Neutrophil (primary cell): ENCODE data around the gene HSFX3.
"Not testable (repeated sequence)": the region's sequence is repeated elsewhere in the genome, so short reads cannot be mapped to it uniquely, and the experiment has no call there.

Experiments
- H3K27ac ChIP-seq: fragments of 200-600 bp; sonication (generic); 2 replicates; pipeline ENCODE4 v1.5.1; 2016; ENCODE audit warnings: mild to moderate bottlenecking, moderate library complexity
- H3K27me3 ChIP-seq: fragments of 200-600 bp; sonication (generic); 2 replicates; pipeline ENCODE4 v1.6.0; 2016; ENCODE audit warnings: mild to moderate bottlenecking
- H3K36me3 ChIP-seq: fragments of 200-600 bp; sonication (generic); 2 replicates; pipeline ENCODE4 v1.5.1; 2017
- H3K4me1 ChIP-seq, 2 experiments: fragments of 200-600 bp in 1 of 2; sonication (generic) in 1 of 2; 1 replicate in 1 of 2; 2 replicates in 1 of 2; pipeline versions ENCODE4 v1.5.1 to v1.6.1; 2013 to 2016; ENCODE audit warnings: low read depth in 1 of 2, low read length in 1 of 2, mild to moderate bottlenecking in 1 of 2, moderate library complexity in 1 of 2; ENCODE audit not compliant: control insufficient read depth in 1 of 2, insufficient read depth in 1 of 2
- H3K4me3 ChIP-seq, 2 experiments: fragments of 200-600 bp in 1 of 2; sonication (generic) in 1 of 2; 1 replicate in 1 of 2; 2 replicates in 1 of 2; pipeline ENCODE4 v1.5.1; 2013 to 2016; ENCODE audit warnings: low read depth in 1 of 2, low read length in 1 of 2, mild to moderate bottlenecking in 1 of 2, moderate library complexity in 1 of 2
- H3K9me3 ChIP-seq: fragments of 200-600 bp; sonication (generic); 2 replicates; pipeline ENCODE4 v1.5.1; 2016
- CTCF ChIP-seq: fragments of 200-600 bp; sonication (generic); IDR thresholded peaks from 2 replicates; pipeline ENCODE4 v1.5.1; 2016; ENCODE audit warnings: antibody characterized with exemption

Gene HSFX3

GRCh38 chrX:149505671-149506070 is 44.1 kb downstream of the HSFX3 start:
- H3K36me3 ChIP-seq: peaks cover 24% of the 10 kb centered on the region
- no peaks in the 10 kb centered on the region for H3K9me3 ChIP-seq
- no peaks in the 10 kb centered on the region for H3K27me3 ChIP-seq
- peak overlapping the region; percentile 72 to 83 for H3K4me3 ChIP-seq
- H3K4me1 ChIP-seq: peaks cover 12 to 24% of the 10 kb centered on the region in 2 experiments
- peak overlapping the region; percentile 96 for H3K27ac ChIP-seq
- no peak for TF ChIP-seq CTCF

- Histone ChIP-seq H3K27me3 (no peaks in the 10 kb centered on the region), H3K4me1 (peaks cover 12 to 24% of the 10 kb centered on the region in 2 experiments)
- TF ChIP-seq CTCF: peak; percentile 25
Observed at GRCh38 chrX:149504915-149505651, 44.6 kb downstream of the HSFX3 start, which contains the start of gene IDS. Gene IDS, minus strand, starts transcription at chrX:149505306. Its CDS starts 169 bp downstream, at chrX:149505137.

GRCh38 chrX:149504226-149504914 is 45.4 kb downstream of the HSFX3 start:
- peak; percentile 66 for TF ChIP-seq CTCF
- H3K9me3 ChIP-seq: no peaks in the 10 kb centered on the region
- H3K27ac ChIP-seq: peak overlapping the region; percentile 96
- peaks cover 37% of the 10 kb centered on the region for H3K36me3 ChIP-seq
- peak overlapping the region; percentile 72 to 83 for H3K4me3 ChIP-seq
- no peaks in the 10 kb centered on the region for H3K27me3 ChIP-seq
- H3K4me1 ChIP-seq: peaks cover 12 to 24% of the 10 kb centered on the region in 2 experiments

More at GRCh38 chrX:149504915-149505651, 44.6 kb downstream of the HSFX3 start, which contains the start of gene IDS:
- Histone ChIP-seq H3K9me3 (no peaks in the 10 kb centered on the region), H3K4me3 (peak within 1 kb of the TSS; percentile 72 to 83), H3K36me3 (peaks cover 29% of the 10 kb centered on the region), H3K27ac (peak within 1 kb of the TSS; percentile 96)

GRCh38 chrX:149503446-149503845 is 46.3 kb downstream of the HSFX3 start:
- Histone ChIP-seq H3K27ac (peak overlapping the region; percentile 96), H3K4me3 (peak overlapping the region; percentile 72 to 83)

GRCh38 chrX:149502923-149503322 is 46.8 kb downstream of the HSFX3 start:
- not testable (repeated sequence) for H3K9me3 ChIP-seq, H3K27me3 ChIP-seq
- Histone ChIP-seq H3K4me1 (peaks cover 12 to 24% of the 10 kb centered on the region in 2 experiments), H3K4me3 (peak overlapping the region; percentile 12 to 35), H3K36me3 (peaks cover 51% of the 10 kb centered on the region), H3K27ac (peak overlapping the region; percentile 96)

More at GRCh38 chrX:149503446-149503845, 46.3 kb downstream of the HSFX3 start:
- Histone ChIP-seq H3K4me1 (peaks cover 12 to 24% of the 10 kb centered on the region in 2 experiments), H3K36me3 (peaks cover 46% of the 10 kb centered on the region)
- not testable (repeated sequence) for H3K27me3 ChIP-seq, H3K9me3 ChIP-seq

GRCh38 chrX:149499766-149500165 is 50.0 kb downstream of the HSFX3 start:
- no peak overlapping the region for H3K4me3 ChIP-seq
- H3K36me3 ChIP-seq: peaks cover 83% of the 10 kb centered on the region
- no peaks in the 10 kb centered on the region for H3K27me3 ChIP-seq
- no peak for TF ChIP-seq CTCF
- peaks cover 12 to 18% of the 10 kb centered on the region in 2 experiments for H3K4me1 ChIP-seq
- no peak overlapping the region for H3K27ac ChIP-seq
- no peaks in the 10 kb centered on the region for H3K9me3 ChIP-seq
